Measurements from ENCODE around the gene EFCAB14.
"Not testable (repeated sequence)": the region's sequence is repeated elsewhere in the genome, so short reads cannot be mapped to it uniquely, and the experiment has no call there.

EFCAB14 gene

DNA sequence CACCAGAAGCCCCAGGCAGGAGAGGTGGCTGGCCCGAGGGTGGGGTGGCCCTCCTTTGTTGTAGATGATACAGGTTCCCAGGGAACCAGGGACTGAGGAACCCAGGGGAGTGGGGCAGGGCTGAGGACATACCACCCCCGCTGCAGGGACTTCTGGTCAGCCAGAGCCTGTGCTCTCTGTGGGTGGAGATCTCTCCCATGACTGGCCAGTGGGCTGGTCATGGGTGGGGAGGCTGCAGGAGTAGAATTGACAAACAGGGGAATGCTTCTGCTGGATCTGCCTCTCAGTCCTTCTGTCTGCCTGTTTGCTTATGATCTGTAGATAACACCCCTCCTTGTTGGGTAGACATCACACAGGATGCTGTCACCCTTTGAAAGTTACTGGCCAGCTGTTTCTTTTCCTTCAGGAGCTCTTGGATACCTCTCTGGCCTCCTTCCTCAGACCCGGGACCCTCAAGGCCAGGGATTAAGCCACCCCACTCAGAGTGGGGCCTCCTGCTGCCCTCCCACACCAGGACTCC, 2.8 kb upstream of the EFCAB14 start:
- DNase-seq (ENCODE audit: low read depth), result no peak

- DNase-seq (ENCODE audit: low read depth), result no peak
Measured at GRCh38 chr1:46721204-46721603, 2.3 kb upstream of the EFCAB14 start.

DNA sequence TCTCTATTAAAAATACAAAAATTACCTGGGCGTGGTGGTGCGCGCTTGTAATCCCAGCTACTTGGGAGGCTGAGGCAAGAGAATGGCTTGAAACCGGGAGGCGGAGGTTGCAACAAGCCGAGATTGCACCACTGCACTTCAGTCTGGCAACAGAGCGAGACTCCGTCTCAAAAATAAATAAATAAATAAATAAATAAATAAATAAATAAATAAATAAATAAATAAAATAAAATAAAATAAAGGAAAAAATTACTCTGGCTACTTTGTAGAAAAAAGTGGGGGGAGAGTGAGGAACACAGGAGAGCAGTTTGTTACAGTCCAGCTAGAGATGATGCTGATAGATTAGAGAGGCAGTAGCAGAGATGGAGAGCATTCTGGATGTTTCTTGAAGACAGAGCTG, 1.4 kb upstream of the EFCAB14 start:
- not testable (repeated sequence) for DNase-seq (ENCODE audit: low read depth)

GRCh38 chr1:46719689-46720088, 775 bp upstream of the EFCAB14 start:
- no peak for DNase-seq (ENCODE audit: low read depth)

GRCh38 chr1:46718340-46718726, 581 bp downstream of the EFCAB14 start:
- DNase-seq (ENCODE audit: low read depth), result no peak

- no peak for DNase-seq (ENCODE audit: low read depth)
Measured at GRCh38 chr1:46717654-46718053, 1.3 kb downstream of the EFCAB14 start.

DNA sequence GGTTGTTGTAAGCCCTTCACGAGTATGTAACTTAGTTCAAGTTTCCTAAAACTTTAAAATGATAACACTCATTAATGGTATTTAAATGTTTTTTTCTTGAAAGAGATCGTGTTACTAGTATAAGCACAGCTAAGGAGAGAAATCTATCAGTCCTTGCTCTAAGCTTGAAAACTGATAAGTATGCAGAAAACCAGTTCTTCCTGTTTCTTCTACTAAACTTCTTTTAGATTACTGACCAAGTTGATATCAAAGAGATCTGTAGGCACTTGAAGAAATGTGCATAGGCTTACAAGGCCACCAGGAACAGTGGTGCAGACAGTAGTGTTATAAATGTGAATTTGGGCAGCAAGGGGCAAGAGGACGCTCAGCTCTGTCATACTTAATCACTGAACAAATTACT, 3.9 kb downstream of the EFCAB14 start:
- no peak for DNase-seq (ENCODE audit: low read depth)

DNA sequence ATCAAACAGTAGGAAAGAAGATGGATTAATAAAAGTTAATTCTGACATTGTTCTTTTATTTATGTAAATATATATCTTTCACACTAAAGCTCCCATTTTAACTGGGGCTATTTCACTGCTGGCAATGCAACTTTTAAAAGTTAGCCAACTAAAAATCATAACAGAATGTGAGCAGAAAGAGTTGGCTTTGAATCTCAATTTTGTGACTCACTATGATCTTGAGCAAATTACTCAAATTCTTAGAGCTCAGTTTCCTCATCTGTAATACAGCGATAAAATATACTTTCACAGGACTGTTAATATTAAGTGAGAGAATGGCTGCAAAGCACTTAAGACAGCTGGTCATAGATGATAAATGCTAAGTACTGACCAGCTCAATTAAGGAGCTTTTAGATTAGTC, 10.8 kb downstream of the EFCAB14 start:
- no peak for DNase-seq (ENCODE audit: low read depth)

DNA sequence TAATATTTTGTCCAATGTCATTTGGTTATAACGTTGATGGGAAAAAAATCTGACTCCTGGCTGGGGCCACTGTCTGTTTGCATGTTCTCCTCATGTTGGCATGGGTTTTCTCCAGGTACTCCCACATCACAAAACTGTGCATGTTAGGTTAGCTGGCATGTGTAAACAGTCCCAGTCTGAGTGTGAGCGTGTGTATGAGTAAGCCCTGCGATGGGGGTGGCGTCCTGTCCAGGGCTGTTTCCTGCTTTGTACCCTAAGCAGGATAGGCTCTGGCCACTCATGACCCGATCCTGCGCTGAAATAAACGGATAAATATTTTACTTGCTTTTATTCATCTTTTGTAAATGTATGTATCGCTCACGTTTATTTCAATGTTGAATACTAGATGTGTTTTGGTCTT, 13.5 kb downstream of the EFCAB14 start:
- DNase-seq (ENCODE audit: low read depth), result no peak

- no peak for DNase-seq (ENCODE audit: low read depth)
Measured at GRCh38 chr1:46703927-46704641, 14.8 kb downstream of the EFCAB14 start.

GRCh38 chr1:46699666-46700065, 19.2 kb downstream of the EFCAB14 start:
- DNase-seq (ENCODE audit: low read depth), result no peak

GRCh38 chr1:46697053-46697452, 21.9 kb downstream of the EFCAB14 start:
- no peak for DNase-seq (ENCODE audit: low read depth)

DNA sequence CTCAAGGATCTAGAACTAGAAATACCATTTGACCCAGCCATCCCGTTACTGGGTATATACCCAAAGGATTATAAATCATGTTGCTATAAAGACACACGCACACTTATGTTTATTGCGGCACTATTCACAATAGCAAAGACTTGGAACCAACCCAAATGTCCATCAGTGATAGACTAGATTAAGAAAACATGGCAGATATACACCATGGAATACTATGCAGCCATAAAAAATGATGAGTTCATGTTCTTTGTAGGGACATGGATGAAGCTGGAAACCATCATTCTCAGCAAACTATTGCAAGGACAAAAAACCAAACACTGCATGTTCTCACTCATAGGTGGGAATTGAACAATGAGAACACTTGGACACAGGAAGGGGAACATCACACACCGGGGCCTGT, 24.2 kb downstream of the EFCAB14 start:
- not testable (repeated sequence) for DNase-seq (ENCODE audit: low read depth)

- DNase-seq (ENCODE audit: low read depth), result no peak
Measured at GRCh38 chr1:46692811-46693770, 25.8 kb downstream of the EFCAB14 start.

- no peak for DNase-seq (ENCODE audit: low read depth)
Measured at GRCh38 chr1:46691997-46692790, 26.7 kb downstream of the EFCAB14 start.

- no peak for DNase-seq (ENCODE audit: low read depth)
Measured at GRCh38 chr1:46690931-46691421, 27.9 kb downstream of the EFCAB14 start.

GRCh38 chr1:46689897-46690296, 29.0 kb downstream of the EFCAB14 start:
- no peak for DNase-seq (ENCODE audit: low read depth)

- no peak for DNase-seq (ENCODE audit: low read depth)
Measured at GRCh38 chr1:46689356-46689755, 29.6 kb downstream of the EFCAB14 start.

DNA sequence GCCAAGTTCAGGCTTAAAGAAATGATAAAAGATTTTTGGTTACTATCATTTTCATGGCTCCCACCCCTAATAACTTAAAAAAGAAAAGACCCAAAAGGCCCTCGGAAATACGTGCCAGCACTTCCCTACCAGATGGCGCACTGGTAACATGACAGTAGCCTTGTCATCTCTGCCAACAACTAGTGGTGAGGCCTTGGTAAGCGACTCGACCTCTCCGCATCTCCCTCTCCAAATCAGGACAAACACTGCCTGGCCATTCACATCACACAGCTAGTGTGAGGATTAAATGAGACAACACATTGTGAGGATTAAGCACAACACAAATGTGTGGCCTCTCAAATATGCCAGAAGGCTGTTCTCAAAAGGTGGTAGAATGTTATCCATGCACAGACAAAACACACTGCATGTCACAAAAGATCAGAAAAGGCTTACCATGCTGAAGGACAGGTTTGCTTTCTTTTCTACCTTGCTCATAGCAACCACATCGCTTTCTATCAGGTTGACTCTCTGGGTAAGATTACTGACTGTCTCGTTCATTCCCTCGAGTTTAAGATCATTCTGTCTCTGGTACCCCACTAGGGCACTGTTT, 30.9 kb downstream of the EFCAB14 start:
- no peak for DNase-seq (ENCODE audit: low read depth)

DNA sequence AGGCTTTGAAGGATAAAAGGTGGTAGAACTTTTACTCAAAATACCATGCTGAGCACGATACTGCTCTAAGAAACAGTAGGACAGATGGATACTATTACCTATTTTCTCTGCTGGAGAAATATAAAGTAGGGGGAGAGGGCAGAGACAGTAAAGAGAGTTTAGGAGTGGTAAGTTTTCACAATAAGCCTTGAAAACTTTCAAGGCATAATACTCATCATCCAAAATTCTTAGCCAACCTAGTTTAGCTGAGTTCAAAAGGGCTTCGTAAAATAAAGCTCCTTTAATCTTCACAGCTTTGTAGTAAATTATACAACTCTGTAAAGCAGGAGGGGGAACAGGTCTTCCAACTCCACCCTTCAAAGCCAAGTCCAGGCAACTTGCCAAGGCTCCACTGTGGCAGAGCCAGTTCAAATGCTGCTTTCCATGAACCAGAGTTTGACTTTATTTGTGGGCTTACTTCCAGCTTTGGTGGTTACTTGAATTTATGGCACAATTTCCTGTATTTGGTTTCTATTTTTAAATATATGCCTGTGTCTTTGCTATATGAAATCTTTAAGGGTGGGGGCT, 31.7 kb downstream of the EFCAB14 start:
- no peak for DNase-seq (ENCODE audit: low read depth)

- DNase-seq (ENCODE audit: low read depth), result no peak
Measured at GRCh38 chr1:46686255-46686654, 32.7 kb downstream of the EFCAB14 start.

All from activated T-cell treated with anti-CD3 and anti-CD28 coated beads for 24 hours (primary cell).